Ovary (tissue), 3 donors: ENCODE data around the gene ALDH2.

Source experiments
- EP300 ChIP-seq: sonication (generic); formaldehyde crosslinking; IDR thresholded peaks from one replicate; pipeline ENCODE4 v1.6.1; 2017; ENCODE audit warnings: antibody characterized with exemption
- POLR2A ChIP-seq: fragments of 450-650 bp; IDR thresholded peaks from one replicate; pipeline ENCODE4 v1.6.1; 2017; ENCODE audit warnings: antibody characterized with exemption, mild to moderate bottlenecking, moderate library complexity
- TF ChIP-seq, protein P1 (sequence below), 3 donors: fragments of 450-650 bp in 2 of 3; fragments of 200-600 bp in 1 of 3; IDR thresholded peaks; one replicate each; pipeline versions ENCODE4 v1.5.1 to v1.8.0; 2016 to 2022; ENCODE audit warnings: antibody characterized with exemption in 3 of 3, mild to moderate bottlenecking in 1 of 3
- donor health status: DM: no; HTN: no; CAD: no.

DNA sequence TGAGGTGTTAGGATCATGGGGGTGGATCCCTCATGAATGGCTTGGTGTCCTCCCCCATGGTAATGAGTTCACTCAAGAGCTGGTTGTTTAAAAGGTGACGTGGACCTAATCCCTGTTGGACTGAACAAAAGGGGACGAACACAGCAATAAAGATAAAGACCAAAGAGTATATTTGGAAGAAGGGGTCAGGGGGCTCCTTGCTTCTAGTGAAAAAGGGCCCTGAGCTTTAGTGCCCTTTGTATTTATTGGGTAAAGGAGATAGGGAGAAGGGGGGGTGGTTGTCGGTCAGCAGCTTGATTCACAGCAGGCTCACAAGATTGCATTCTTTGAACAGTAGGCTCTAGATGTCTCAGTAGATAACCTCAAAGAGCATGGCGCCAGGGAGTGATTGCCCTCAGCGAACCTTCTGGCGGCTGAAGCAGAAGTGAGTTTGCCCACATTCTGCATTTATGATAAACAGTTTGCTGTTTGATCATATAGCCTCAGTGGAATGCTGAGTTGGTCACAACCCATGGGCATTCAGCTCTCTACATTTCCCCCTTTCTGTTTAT lies 49.4 kb downstream of the ALDH2 start:
- TF ChIP-seq, protein P1, sequence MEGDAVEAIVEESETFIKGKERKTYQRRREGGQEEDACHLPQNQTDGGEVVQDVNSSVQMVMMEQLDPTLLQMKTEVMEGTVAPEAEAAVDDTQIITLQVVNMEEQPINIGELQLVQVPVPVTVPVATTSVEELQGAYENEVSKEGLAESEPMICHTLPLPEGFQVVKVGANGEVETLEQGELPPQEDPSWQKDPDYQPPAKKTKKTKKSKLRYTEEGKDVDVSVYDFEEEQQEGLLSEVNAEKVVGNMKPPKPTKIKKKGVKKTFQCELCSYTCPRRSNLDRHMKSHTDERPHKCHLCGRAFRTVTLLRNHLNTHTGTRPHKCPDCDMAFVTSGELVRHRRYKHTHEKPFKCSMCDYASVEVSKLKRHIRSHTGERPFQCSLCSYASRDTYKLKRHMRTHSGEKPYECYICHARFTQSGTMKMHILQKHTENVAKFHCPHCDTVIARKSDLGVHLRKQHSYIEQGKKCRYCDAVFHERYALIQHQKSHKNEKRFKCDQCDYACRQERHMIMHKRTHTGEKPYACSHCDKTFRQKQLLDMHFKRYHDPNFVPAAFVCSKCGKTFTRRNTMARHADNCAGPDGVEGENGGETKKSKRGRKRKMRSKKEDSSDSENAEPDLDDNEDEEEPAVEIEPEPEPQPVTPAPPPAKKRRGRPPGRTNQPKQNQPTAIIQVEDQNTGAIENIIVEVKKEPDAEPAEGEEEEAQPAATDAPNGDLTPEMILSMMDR (IDR thresholded peaks at IDR 0.05), result no peak
- TF ChIP-seq POLR2A (no peak), EP300 (no peak)
